ENCODE results near the gene KIF21A.
"Not testable (repeated sequence)": the region's sequence is repeated elsewhere in the genome, so short reads cannot be mapped to it uniquely, and the experiment has no call there.

Gene KIF21A

DNA sequence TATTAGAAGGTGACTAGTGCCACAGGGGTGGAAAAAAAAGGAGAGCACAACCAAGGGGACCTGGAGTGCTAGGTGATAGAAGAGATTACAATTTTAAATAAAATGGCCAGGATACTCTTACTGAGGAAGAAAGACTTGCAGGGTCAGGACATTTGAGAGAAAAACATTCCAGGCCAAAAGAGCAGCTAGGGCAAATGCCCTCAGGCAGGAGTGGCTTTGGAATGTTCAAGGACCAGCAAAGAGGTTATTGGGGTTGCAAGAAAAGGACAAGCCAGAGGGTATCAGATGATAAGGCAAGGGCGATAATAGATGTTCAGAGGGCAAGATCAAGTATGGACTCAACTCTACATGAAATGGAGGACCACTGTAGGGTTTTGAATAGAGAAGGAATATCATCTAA, 146.4 kb downstream of the KIF21A start:
- Histone ChIP-seq H3K4me1 (ENCODE audit: control insufficient read depth, insufficient read depth, low read length) (no peaks in the 10 kb centered on the region), H3K9ac (ENCODE audit: low read length) (no peak overlapping the region), H3K9me3 (ENCODE audit: control insufficient read depth, low read length) (no peaks in the 10 kb centered on the region), H3K4me3 (ENCODE audit: low read length) (no peak overlapping the region), H3K36me3 (ENCODE audit: control insufficient read depth, insufficient read depth, low read length, severe bottlenecking) (peaks cover 4% of the 10 kb centered on the region), H3K27me3 (replicated peaks; ENCODE audit: control insufficient read depth, insufficient read depth, low read length) (no peaks in the 10 kb centered on the region)
- DNase-seq (ENCODE audit: low read depth), result no peak

DNA sequence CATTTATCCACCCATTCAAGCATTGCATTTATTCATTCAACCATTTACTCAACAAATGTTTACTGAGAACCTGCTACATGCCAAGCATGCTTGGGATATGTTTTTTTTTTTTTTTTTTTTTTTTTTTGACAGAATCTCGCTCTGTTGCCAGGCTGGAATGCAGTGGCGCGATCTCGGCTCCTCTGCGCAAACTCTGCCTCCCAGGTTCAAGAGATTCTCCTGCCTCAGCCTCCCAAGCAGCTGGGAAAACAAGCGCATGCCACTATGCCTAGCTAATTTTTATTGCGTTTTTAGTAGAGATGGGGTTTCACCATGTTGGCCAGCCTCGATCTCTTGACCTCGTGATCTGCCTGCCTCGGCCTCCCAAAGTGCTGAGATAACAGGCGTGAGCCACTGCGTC, 147.3 kb downstream of the KIF21A start:
- not testable (repeated sequence) for DNase-seq (ENCODE audit: low read depth); H3K4me3 ChIP-seq (ENCODE audit: low read length); H3K9me3 ChIP-seq (ENCODE audit: control insufficient read depth, low read length); H3K4me1 ChIP-seq (ENCODE audit: control insufficient read depth, insufficient read depth, low read length); H3K9ac ChIP-seq (ENCODE audit: low read length); H3K36me3 ChIP-seq (ENCODE audit: control insufficient read depth, insufficient read depth, low read length, severe bottlenecking); H3K27me3 ChIP-seq (replicated peaks; ENCODE audit: control insufficient read depth, insufficient read depth, low read length)

DNA sequence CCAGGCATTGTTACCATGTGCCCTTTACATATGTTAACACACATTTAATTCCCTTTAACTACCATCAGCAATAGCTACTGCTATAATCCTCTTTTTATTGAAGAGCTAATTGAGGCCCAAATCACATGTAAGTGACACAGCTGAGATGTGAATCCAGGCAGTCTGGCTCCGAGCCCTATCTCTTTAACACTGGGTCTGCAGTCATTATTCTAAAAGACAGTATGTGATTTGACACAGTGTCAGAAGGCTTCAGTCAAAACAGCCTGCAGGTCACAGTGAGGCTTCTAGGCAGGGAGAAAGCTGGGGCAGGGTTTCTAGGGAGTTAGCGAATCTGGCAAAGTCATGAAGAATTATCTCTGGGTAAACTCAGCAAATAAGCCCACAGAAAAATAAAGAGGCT, 148.2 kb downstream of the KIF21A start:
- Histone ChIP-seq H3K27me3 (replicated peaks; ENCODE audit: control insufficient read depth, insufficient read depth, low read length) (no peaks in the 10 kb centered on the region), H3K9me3 (ENCODE audit: control insufficient read depth, low read length) (no peaks in the 10 kb centered on the region), H3K4me1 (ENCODE audit: control insufficient read depth, insufficient read depth, low read length) (no peaks in the 10 kb centered on the region), H3K4me3 (ENCODE audit: low read length) (no peak overlapping the region), H3K9ac (ENCODE audit: low read length) (no peak overlapping the region), H3K36me3 (ENCODE audit: control insufficient read depth, insufficient read depth, low read length, severe bottlenecking) (peaks cover 4% of the 10 kb centered on the region)
- DNase-seq (ENCODE audit: low read depth), result no peak

DNA sequence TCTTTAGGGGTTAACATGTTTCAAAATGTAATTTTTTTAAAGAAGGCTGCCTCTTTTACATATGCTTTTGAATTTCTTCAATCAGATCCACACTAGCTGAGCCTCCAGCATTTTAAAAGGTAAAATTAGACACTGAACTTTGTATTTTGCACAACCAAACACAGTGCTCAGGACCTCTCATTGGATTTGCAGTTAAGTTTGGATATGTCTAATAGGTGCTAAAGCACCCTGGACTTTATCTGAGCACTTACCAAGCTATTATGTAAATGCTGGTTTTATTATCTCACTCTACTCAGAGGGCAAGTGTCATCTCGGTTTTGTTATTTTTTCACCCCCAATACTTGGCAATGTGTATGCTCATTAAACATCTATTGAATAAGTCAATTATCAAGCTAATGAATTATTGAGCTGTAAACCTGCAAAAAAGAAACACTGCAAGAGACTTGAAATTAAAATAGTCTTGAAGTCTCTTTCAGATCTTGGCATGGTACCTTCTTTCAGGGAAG, 150.7 kb downstream of the KIF21A start:
- no peak overlapping the region for H3K9ac ChIP-seq (ENCODE audit: low read length)
- H3K9me3 ChIP-seq (ENCODE audit: control insufficient read depth, low read length), result no peaks in the 10 kb centered on the region
- peaks cover 4% of the 10 kb centered on the region for H3K36me3 ChIP-seq (ENCODE audit: control insufficient read depth, insufficient read depth, low read length, severe bottlenecking)
- H3K27me3 ChIP-seq (replicated peaks; ENCODE audit: control insufficient read depth, insufficient read depth, low read length), result no peaks in the 10 kb centered on the region
- H3K4me3 ChIP-seq (ENCODE audit: low read length), result no peak overlapping the region
- no peaks in the 10 kb centered on the region for H3K4me1 ChIP-seq (ENCODE audit: control insufficient read depth, insufficient read depth, low read length)
- DNase-seq (ENCODE audit: low read depth), result no peak

DNA sequence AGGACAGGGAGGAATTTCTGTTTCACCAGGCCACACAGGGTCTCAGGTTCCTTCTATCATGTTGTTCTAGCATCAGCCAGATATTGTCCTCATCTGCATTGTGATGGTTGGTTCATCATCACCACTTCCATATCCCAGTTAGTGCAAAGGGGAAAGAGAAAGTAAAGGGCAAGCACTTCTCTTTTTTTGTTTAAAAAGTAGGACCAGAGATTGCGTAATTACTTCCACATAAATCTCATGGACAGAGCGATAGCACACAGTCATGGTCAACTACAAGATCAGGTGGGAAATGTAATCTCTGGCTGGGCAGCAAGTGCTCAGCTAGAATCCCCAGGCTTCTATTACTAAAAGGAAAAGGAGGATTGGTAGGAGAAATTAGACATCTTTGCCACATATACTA, 155.1 kb downstream of the KIF21A start:
- H3K4me3 ChIP-seq (ENCODE audit: low read length), result no peak overlapping the region
- H3K27me3 ChIP-seq (replicated peaks; ENCODE audit: control insufficient read depth, insufficient read depth, low read length), result no peaks in the 10 kb centered on the region
- H3K9me3 ChIP-seq (ENCODE audit: control insufficient read depth, low read length), result peaks cover 2% of the 10 kb centered on the region
- H3K9ac ChIP-seq (ENCODE audit: low read length), result no peak overlapping the region
- no peaks in the 10 kb centered on the region for H3K36me3 ChIP-seq (ENCODE audit: control insufficient read depth, insufficient read depth, low read length, severe bottlenecking)
- no peaks in the 10 kb centered on the region for H3K4me1 ChIP-seq (ENCODE audit: control insufficient read depth, insufficient read depth, low read length)
- no peak for DNase-seq (ENCODE audit: low read depth)

DNA sequence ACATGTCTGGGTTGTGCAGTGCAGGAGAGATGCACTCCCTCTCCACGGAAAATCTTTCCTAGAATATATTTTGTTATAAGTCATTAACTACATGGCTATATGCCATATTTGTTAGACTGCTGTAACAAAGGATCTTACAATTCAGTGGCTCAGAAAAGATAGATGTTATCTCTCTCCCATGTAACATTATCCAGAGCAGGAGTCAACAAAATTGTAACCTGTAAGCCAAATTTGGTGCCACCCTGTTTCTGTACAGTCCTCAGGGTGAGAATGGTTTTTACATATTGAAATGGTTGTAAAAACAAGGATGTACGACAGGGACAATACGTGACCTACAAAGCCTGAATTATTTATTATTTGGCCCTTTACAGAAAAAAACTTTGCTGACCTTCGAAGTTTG, 155.5 kb downstream of the KIF21A start:
- H3K9ac ChIP-seq (ENCODE audit: low read length), result no peak overlapping the region
- H3K36me3 ChIP-seq (ENCODE audit: control insufficient read depth, insufficient read depth, low read length, severe bottlenecking), result no peaks in the 10 kb centered on the region
- DNase-seq (ENCODE audit: low read depth), result no peak

DNA sequence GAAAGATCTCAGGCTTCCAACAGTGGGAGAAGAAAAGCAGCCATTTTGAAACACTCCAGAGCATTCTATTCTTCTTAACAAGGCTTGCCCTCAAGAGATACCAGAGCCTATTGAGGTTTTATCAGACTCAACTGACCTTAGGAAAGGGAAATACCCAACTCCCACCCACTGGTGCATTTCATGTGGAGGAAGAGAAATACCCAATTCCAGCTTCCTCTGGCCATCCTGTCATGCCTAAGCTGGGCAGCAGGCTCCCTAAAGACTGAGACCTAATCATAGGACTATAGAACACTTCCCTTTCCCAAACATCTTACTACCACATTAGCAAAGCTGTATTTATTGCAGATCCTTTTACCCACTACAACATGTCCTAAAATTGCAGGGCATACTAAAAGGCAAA, 164.5 kb downstream of the KIF21A start:
- H3K9ac ChIP-seq (ENCODE audit: low read length), result no peak overlapping the region
- H3K4me1 ChIP-seq (ENCODE audit: control insufficient read depth, insufficient read depth, low read length), result no peaks in the 10 kb centered on the region
- DNase-seq (ENCODE audit: low read depth), result no peak

More for the DNA sequence above, 155.5 kb downstream of the KIF21A start:
- Histone ChIP-seq H3K4me3 (ENCODE audit: low read length) (no peak overlapping the region), H3K27me3 (replicated peaks; ENCODE audit: control insufficient read depth, insufficient read depth, low read length) (no peaks in the 10 kb centered on the region), H3K4me1 (ENCODE audit: control insufficient read depth, insufficient read depth, low read length) (no peaks in the 10 kb centered on the region), H3K9me3 (ENCODE audit: control insufficient read depth, low read length) (peaks cover 2% of the 10 kb centered on the region)

DNA sequence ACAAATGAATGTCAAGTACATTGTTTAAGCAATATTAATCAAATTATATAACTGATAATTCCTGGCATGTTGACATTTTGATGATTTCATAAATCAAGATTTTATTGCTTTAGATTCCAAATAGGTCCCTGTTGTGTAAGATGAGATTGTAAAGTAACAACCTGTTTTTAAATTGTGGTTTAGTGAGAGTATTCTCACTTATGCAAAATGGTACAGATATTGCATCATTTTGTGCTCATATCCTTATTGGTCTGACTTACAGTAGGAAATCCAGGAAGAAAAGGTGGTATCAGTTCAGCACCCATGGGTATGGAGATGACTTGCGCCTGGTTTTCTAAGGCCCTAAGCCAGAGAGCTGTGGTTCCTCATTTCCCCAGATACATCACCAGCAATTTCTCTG, 165.5 kb downstream of the KIF21A start:
- H3K9ac ChIP-seq (ENCODE audit: low read length), result no peak overlapping the region
- no peak for DNase-seq (ENCODE audit: low read depth)
- no peaks in the 10 kb centered on the region for H3K4me1 ChIP-seq (ENCODE audit: control insufficient read depth, insufficient read depth, low read length)
- no peak overlapping the region for H3K4me3 ChIP-seq (ENCODE audit: low read length)
- peaks cover 5% of the 10 kb centered on the region for H3K27me3 ChIP-seq (replicated peaks; ENCODE audit: control insufficient read depth, insufficient read depth, low read length)
- no peaks in the 10 kb centered on the region for H3K36me3 ChIP-seq (ENCODE audit: control insufficient read depth, insufficient read depth, low read length, severe bottlenecking)
- H3K9me3 ChIP-seq (ENCODE audit: control insufficient read depth, low read length), result no peaks in the 10 kb centered on the region

More for the DNA sequence above, 164.5 kb downstream of the KIF21A start:
- no peaks in the 10 kb centered on the region for H3K27me3 ChIP-seq (replicated peaks; ENCODE audit: control insufficient read depth, insufficient read depth, low read length)
- H3K36me3 ChIP-seq (ENCODE audit: control insufficient read depth, insufficient read depth, low read length, severe bottlenecking), result no peaks in the 10 kb centered on the region
- peaks cover 2% of the 10 kb centered on the region for H3K9me3 ChIP-seq (ENCODE audit: control insufficient read depth, low read length)
- H3K4me3 ChIP-seq (ENCODE audit: low read length), result no peak overlapping the region

DNA sequence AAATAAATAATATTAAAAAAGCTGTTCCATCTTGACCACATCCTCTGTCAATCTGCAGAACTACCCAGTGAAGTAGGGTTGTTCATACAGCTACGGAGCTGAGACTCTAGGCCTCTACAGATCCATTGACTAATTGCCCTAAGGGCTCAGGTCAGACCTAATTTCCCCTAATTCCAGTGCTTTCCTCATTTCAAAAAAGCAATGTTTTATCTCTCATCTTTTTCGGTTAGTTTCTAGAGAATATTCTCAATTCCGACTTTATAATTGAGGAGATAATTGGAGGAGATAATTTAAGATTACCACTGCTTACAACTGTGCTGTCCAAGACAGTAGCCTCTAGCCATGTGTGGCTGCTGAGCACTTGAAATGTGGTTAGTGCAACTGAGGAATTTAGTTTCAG, 167.1 kb downstream of the KIF21A start:
- no peak overlapping the region for H3K9ac ChIP-seq (ENCODE audit: low read length)
- H3K27me3 ChIP-seq (replicated peaks; ENCODE audit: control insufficient read depth, insufficient read depth, low read length), result peaks cover 18% of the 10 kb centered on the region
- H3K9me3 ChIP-seq (ENCODE audit: control insufficient read depth, low read length), result no peaks in the 10 kb centered on the region
- no peaks in the 10 kb centered on the region for H3K4me1 ChIP-seq (ENCODE audit: control insufficient read depth, insufficient read depth, low read length)
- no peak for DNase-seq (ENCODE audit: low read depth)
- no peaks in the 10 kb centered on the region for H3K36me3 ChIP-seq (ENCODE audit: control insufficient read depth, insufficient read depth, low read length, severe bottlenecking)
- H3K4me3 ChIP-seq (ENCODE audit: low read length), result no peak overlapping the region

DNA sequence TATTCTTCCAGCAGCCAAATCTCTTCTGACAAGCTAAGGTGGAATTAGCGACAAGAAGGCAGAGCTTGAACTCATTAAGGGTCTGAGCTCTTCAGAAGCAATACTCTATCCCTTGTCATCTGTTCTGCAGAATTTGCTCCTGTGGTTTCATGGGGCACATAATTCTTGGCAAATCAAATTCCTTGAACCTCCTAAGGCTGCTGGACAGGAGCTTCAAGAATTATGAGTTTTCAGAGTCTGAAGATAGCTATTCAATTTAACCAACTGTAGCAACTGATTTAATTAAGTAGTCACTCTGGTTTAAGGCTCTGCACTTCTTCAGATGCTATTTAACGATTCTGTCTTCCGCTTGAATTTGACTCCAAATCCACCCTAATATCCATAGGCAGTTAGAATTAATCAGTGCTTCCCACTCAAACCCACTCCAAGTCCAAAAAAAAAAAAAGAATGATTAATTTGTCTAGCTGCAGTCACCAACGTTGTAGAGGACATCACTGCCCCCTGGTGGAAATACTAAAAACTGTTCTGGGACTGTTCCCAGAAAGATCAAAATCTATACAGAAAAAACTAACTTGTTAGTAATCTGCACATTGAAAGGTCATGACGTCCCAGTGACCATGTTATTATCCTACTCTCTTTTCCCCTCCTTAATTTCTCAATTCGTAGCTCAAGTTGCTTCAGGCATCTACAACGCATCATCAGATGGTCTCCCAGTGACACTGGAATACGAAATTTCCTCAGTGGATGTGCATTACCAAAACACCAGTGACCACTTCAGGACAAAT, 169.9 kb downstream of the KIF21A start:
- peaks cover 28% of the 10 kb centered on the region for H3K27me3 ChIP-seq (replicated peaks; ENCODE audit: control insufficient read depth, insufficient read depth, low read length)
- no peaks in the 10 kb centered on the region for H3K36me3 ChIP-seq (ENCODE audit: control insufficient read depth, insufficient read depth, low read length, severe bottlenecking)
- DNase-seq (ENCODE audit: low read depth), result peak; percentile 74

DNA sequence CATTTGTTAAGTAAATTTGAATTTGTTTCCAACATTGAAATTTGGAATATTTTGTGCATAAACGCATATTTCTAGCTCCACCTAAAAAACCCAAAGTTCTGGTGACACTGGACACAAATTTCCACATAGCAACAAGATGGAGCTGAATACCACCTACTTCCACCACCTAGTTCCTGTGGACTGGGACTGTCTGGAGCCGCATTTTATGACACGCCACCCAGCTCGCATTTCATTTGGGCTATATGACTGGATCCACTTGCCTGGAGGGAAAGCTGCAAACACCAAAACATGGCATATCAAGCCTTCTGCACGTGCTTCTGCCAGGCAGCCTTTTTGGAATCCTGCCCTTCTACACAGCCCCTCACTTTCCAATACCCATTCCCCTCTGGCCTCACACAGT, 173.4 kb downstream of the KIF21A start:
- peaks cover 28% of the 10 kb centered on the region for H3K27me3 ChIP-seq (replicated peaks; ENCODE audit: control insufficient read depth, insufficient read depth, low read length)
- no peak for DNase-seq (ENCODE audit: low read depth)
- H3K4me1 ChIP-seq (ENCODE audit: control insufficient read depth, insufficient read depth, low read length), result no peaks in the 10 kb centered on the region
- no peak overlapping the region for H3K4me3 ChIP-seq (ENCODE audit: low read length)
- H3K36me3 ChIP-seq (ENCODE audit: control insufficient read depth, insufficient read depth, low read length, severe bottlenecking), result no peaks in the 10 kb centered on the region
- no peak overlapping the region for H3K9ac ChIP-seq (ENCODE audit: low read length)
- H3K9me3 ChIP-seq (ENCODE audit: control insufficient read depth, low read length), result no peaks in the 10 kb centered on the region

More for the DNA sequence above, 169.9 kb downstream of the KIF21A start:
- Histone ChIP-seq H3K4me3 (ENCODE audit: low read length) (no peak overlapping the region), H3K9ac (ENCODE audit: low read length) (no peak overlapping the region), H3K4me1 (ENCODE audit: control insufficient read depth, insufficient read depth, low read length) (no peaks in the 10 kb centered on the region), H3K9me3 (ENCODE audit: control insufficient read depth, low read length) (no peaks in the 10 kb centered on the region)

DNA sequence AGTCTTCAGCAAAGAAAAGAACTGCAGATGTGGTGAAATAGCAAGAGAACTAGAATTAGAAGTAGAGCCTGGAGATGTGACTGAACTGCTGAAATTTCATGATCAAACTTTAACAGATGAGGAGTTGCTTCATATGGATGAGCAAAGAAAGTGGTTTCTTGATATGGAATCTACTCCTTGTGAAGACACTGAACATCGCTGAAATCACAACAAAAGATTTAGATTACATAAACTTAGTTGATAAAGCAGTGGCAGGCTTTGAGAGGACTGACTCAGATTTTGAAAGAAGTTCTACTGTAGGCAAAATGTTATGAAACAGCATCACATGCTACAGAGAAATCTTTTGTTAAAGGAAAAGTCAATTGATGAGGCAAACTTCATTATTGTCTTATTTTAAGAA, 175.0 kb downstream of the KIF21A start:
- H3K4me1 ChIP-seq (ENCODE audit: control insufficient read depth, insufficient read depth, low read length), result no peaks in the 10 kb centered on the region
- H3K27me3 ChIP-seq (replicated peaks; ENCODE audit: control insufficient read depth, insufficient read depth, low read length), result peaks cover 27% of the 10 kb centered on the region
- no peaks in the 10 kb centered on the region for H3K36me3 ChIP-seq (ENCODE audit: control insufficient read depth, insufficient read depth, low read length, severe bottlenecking)
- no peak overlapping the region for H3K9ac ChIP-seq (ENCODE audit: low read length)
- no peak for DNase-seq (ENCODE audit: low read depth)
- no peaks in the 10 kb centered on the region for H3K9me3 ChIP-seq (ENCODE audit: control insufficient read depth, low read length)
- no peak overlapping the region for H3K4me3 ChIP-seq (ENCODE audit: low read length)
